K562 (cell line): ENCODE results near the gene CFAP206. TPM values are rescaled to one million over a fixed set of nuclear protein-coding genes. Genes with fewer than 3 reads are reported as not detected.
A peak's percentile ranks its signal among the peaks of the same experiment; 100 is the strongest.

Experiments
- JUN ChIP-seq, 2 experiments: sonication (generic) in 1 of 2; formaldehyde crosslinking in 1 of 2; IDR thresholded peaks; 2 replicates each; pipeline versions ENCODE4 v1.6.1 to v1.8.0; 2012 to 2022; ENCODE audit warnings: borderline replicate concordance in 2 of 2, mild to moderate bottlenecking in 2 of 2, improper control_type of control experiment in 1 of 2, low read depth in 1 of 2, low read length in 1 of 2, missing genetic modification reagents in 1 of 2
- KAT8 ChIP-seq: fragments of 450-650 bp; IDR thresholded peaks from 2 replicates; pipeline ENCODE4 v1.6.1; 2016; ENCODE audit warnings: low read depth, mild to moderate bottlenecking
- MTF1 ChIP-seq: fragments of 250-450 bp; sonication (Bioruptor Pico); IDR thresholded peaks from 2 replicates; pipeline ENCODE4 v1.9.0; 2021; ENCODE audit warnings: moderate library complexity, mild to moderate bottlenecking, inconsistent platforms, borderline replicate concordance
- MYC ChIP-seq, 2 experiments: fragments of 250-450 bp in 1 of 2; sonication (Bioruptor Pico) in 1 of 2; IDR thresholded peaks; 2 replicates each; pipeline versions ENCODE4 v1.5.1 to v1.6.1; 2012 to 2021; ENCODE audit warnings: low read depth in 2 of 2, borderline replicate concordance in 1 of 2, improper control_type of control experiment in 1 of 2, low read length in 1 of 2, mild to moderate bottlenecking in 1 of 2, moderate library complexity in 1 of 2
- NFRKB ChIP-seq: fragments of 450-650 bp; IDR thresholded peaks from 2 replicates; pipeline ENCODE4 v1.6.1; 2016; ENCODE audit warnings: low read depth
- REST ChIP-seq, 2 experiments: fragments of 450-650 bp; formaldehyde crosslinking in 1 of 2; IDR thresholded peaks; 2 replicates each; pipeline versions ENCODE4 v1.4.0 to v1.6.1; 2014 to 2020; ENCODE audit warnings: mild to moderate bottlenecking in 2 of 2, borderline replicate concordance in 1 of 2, low read depth in 1 of 2
- TAL1 ChIP-seq: fragments of 450-650 bp; IDR thresholded peaks from 2 replicates; pipeline ENCODE4 v1.6.1; 2016; ENCODE audit warnings: mild to moderate bottlenecking
- TEAD4 ChIP-seq, 2 experiments: sonication (generic) in 1 of 2; formaldehyde crosslinking in 1 of 2; IDR thresholded peaks; 2 replicates each; pipeline versions ENCODE4 v1.6.1 to v1.8.0; 2012 to 2022; ENCODE audit warnings: borderline replicate concordance in 1 of 2, inconsistent platforms in 1 of 2, low read length in 1 of 2, mild to moderate bottlenecking in 1 of 2, missing genetic modification reagents in 1 of 2
- ZNF699 ChIP-seq: fragments of 250-450 bp; sonication (Bioruptor Pico); IDR thresholded peaks from 2 replicates; pipeline ENCODE4 v1.8.0; 2021; ENCODE audit warnings: mild to moderate bottlenecking, moderate library complexity; ENCODE audit not compliant: insufficient replicate concordance
- ZNF785 ChIP-seq: fragments of 250-450 bp; sonication (Bioruptor Pico); IDR thresholded peaks from 2 replicates; pipeline ENCODE4 v1.4.0; 2020; ENCODE audit warnings: mild to moderate bottlenecking
- polyA plus RNA-seq, 8 experiments: library from polyadenylated mRNA; depleted of rRNA in 4 of 8; stranded (reverse) in 5 of 8; unstranded in 3 of 8; fragments of >200 nt; fragmentation: Nextera tagmentation in 2 of 8; fragmentation: Illumina TruSeq in 1 of 8; extraction: Ambion mirVana in 2 of 8; extraction: Trizol in 1 of 8; gene quantifications; 2 replicates each; pipeline versions ENCODE4 v1.2.1 to v1.2.3, GENCODE V29; 2011 to 2014; ENCODE audit warnings: inconsistent platforms in 1 of 8, missing spikeins in 1 of 8
- total RNA-seq, 7 experiments: library from RNA; depleted of rRNA in 6 of 7; stranded (reverse); fragments of >200 nt in 6 of 7; fragmentation: Illumina TruSeq in 2 of 7; extraction: Trizol in 2 of 7; gene quantifications; 2 replicates each; pipeline versions ENCODE4 v1.2.1 to v1.2.3, GENCODE V29; 2011 to 2021; ENCODE audit warnings: low replicate concordance in 1 of 7
- TF ChIP-seq, protein P1 (sequence below): fragments of 250-450 bp; sonication (Bioruptor Pico); IDR thresholded peaks from 2 replicates; pipeline ENCODE4 v1.4.0; 2020; ENCODE audit warnings: mild to moderate bottlenecking, moderate library complexity

The CFAP206 gene
- total and polyA plus RNA-seq, 9 of the 15 experiments (the other 6 are each of a cell fraction or from before 2014, with no cell fraction given), result 0.06 to 0.33 (median 0.18) TPM; not detected in 2

DNA sequence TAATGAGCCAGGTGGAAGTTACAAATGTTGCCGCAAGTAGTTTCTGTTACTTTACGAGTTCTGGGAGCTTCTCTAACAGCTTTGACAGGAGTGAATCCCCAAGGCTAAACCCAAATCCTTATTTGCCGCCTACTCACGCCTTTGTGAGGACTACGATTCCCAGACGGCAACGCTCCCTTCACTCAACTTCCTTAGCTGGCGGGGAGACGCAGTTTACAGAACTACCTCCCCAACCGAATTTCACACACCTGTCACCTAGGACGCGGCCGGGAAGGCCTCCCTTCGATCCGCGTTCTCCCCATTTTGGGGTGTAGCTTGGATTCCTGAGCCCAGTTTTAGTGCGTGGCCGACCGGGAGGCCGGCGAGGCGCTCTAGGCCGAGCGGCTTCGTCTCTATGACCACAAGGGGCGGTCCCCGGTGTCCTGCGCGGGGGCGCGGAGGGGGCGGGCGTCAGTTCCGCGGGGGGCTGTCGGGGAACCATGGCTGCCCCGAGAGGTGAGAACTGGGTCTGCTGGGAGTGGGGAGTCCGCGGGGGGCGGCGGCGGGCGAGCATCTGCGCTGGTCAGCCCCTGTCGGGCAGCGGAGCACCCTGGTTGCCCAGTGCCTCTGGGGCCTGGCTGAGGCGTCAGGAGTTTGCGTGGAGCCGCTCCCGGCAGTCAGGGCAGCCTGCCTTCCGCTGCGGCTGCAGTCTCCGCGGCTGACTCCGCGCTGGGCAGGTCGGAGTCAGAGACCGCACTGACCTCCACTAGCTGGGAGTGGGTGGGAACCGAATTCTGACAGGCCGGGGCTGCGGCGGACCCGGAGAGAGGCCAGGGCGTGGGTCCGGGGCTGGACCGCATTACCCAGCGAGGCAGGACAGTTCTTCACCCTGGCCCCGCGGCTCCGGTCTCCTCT, 65.0 kb downstream of the CFAP206 start, which contains the start of gene SLC35A1 (continued):
- TF ChIP-seq REST (IDR thresholded peaks at IDR 0.05; ENCODE audit: borderline replicate concordance) (no peak), REST (CRISPR knock-in tag; IDR thresholded peaks at IDR 0.05; ENCODE audit: low read depth) (no peak), JUN (IDR thresholded peaks at IDR 0.05; ENCODE audit: borderline replicate concordance, low read depth, low read length) (0 out of 2 replicates have a peak, but pooled peaks have one; percentile 14), JUN (CRISPR knock-in tag; IDR thresholded peaks at IDR 0.05; ENCODE audit: borderline replicate concordance) (peak; percentile 70; the same call in 1 of the 2 replicates), MTF1 (CRISPR knock-in tag) (no peak), ZNF699 (CRISPR knock-in tag) (no peak), TAL1 (no peak), MYC (IDR thresholded peaks at IDR 0.05; ENCODE audit: low read depth, low read length) (no peak), MYC (CRISPR knock-in tag; IDR thresholded peaks at IDR 0.05; ENCODE audit: borderline replicate concordance, low read depth) (no peak), NFRKB (peak; percentile 67), TEAD4 (IDR thresholded peaks at IDR 0.05; ENCODE audit: low read length) (no peak), TEAD4 (CRISPR knock-in tag; IDR thresholded peaks at IDR 0.05; ENCODE audit: borderline replicate concordance) (no peak), KAT8 (no peak), ZNF785 (CRISPR knock-in tag) (no peak)
- TF ChIP-seq, protein P1, sequence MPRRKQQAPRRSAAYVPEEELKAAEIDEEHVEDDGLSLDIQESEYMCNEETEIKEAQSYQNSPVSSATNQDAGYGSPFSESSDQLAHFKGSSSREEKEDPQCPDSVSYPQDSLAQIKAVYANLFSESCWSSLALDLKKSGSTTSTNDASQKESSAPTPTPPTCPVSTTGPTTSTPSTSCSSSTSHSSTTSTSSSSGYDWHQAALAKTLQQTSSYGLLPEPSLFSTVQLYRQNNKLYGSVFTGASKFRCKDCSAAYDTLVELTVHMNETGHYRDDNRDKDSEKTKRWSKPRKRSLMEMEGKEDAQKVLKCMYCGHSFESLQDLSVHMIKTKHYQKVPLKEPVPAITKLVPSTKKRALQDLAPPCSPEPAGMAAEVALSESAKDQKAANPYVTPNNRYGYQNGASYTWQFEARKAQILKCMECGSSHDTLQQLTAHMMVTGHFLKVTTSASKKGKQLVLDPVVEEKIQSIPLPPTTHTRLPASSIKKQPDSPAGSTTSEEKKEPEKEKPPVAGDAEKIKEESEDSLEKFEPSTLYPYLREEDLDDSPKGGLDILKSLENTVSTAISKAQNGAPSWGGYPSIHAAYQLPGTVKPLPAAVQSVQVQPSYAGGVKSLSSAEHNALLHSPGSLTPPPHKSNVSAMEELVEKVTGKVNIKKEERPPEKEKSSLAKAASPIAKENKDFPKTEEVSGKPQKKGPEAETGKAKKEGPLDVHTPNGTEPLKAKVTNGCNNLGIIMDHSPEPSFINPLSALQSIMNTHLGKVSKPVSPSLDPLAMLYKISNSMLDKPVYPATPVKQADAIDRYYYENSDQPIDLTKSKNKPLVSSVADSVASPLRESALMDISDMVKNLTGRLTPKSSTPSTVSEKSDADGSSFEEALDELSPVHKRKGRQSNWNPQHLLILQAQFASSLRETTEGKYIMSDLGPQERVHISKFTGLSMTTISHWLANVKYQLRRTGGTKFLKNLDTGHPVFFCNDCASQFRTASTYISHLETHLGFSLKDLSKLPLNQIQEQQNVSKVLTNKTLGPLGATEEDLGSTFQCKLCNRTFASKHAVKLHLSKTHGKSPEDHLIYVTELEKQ (CRISPR knock-in tag), result no peak
